RWPE1 (cell line): Measurements from ENCODE around the gene BPIFA3.

Experiments
- CTCF ChIA-PET: fragments of 350-600 bp; sonication (Branson Sonifier 250); formaldehyde crosslinking; extraction: SDS; loops from one replicate; lab custom pipeline; 2021; lab: Yijun Ruan, JAX
- POLR2A ChIA-PET: fragments of 400-600 bp; formaldehyde crosslinking; extraction: SDS; loops from one replicate; lab custom pipeline; 2020; ENCODE audit warnings: antibody characterized with exemption; ENCODE audit not compliant: low non-redundant PET; lab: Yijun Ruan, JAX
- DNase-seq: peaks from one replicate; pipeline ENCODE4 v3.0.0; 2012; ENCODE audit warnings: low spot score
- H3K27ac ChIP-seq: fragments of 450-650 bp; 2 replicates; pipeline ENCODE4 v1.5.1; 2017
- CTCF ChIP-seq: fragments of 450-650 bp; conservative IDR thresholded peaks from 2 replicates; pipeline ENCODE4 v1.5.1; 2017; ENCODE audit warnings: low read depth, mild to moderate bottlenecking

The BPIFA3 gene

DNA sequence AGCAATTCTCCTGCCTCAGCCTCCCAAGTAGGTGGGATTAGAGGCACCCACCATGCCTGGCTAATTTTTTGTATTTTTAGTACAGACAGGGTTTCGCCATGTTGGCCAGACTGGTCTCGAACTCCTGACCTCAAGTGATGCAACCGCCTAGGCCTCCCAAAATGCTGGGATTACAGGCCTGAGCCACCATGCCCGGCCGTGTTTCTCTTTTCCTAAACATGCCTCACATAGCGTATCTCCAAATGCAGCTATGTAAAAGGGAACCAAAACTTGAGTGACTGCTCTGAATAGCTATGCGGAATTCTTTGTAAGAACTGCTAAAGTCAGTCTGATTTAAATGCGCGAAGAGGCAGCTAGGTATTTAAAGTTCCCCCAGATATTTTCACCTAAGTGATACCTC, 28.7 kb upstream of the BPIFA3 start:
- H3K27ac ChIP-seq: no peak overlapping the region
- POLR2A ChIA-PET: no interaction called here
- TF ChIP-seq CTCF: no peak
- CTCF ChIA-PET: no interaction called here
- DNase-seq: no peak

- POLR2A ChIA-PET: interaction anchor here (0.7 kb wide), 1 partner anchor 16 kb away, joined by 4 read pairs; no protein-coding TSS in a partner anchor
- DNase-seq: no peak
- no peak overlapping the region for H3K27ac ChIP-seq
- TF ChIP-seq CTCF: no peak
- CTCF ChIA-PET: interaction anchor here (0.6 to 1.5 kb wide), 3 partner anchors 10 to 32 kb away, joined by 3 to 4 read pairs (median 3); no protein-coding TSS in a partner anchor
These were observed 25.7 kb upstream of the BPIFA3 start for GRCh38 chr20:33191484-33191883.

DNA sequence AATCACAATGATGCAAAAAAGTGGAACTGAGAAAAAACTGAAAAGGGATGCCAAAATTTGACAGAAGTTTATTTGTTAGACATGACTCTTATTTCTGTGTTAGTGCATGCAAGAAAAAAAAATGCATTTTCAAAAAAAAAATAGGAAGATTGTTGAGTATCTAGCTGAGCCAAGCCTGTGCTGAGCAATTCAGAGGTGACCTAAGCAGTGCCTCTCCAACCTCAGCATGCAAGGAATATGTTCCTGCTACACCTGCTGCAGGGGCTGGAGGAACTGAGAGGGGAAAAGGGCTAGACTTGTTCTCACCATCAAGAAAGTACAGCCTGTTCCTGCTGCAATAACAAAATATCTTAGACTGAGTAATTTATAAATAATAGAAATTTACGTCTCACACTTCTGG, 25.2 kb upstream of the BPIFA3 start:
- H3K27ac ChIP-seq: no peak overlapping the region
- no peak for TF ChIP-seq CTCF
- POLR2A ChIA-PET: interaction anchor here (0.7 kb wide), 1 partner anchor 16 kb away, joined by 4 read pairs; no protein-coding TSS in a partner anchor
- CTCF ChIA-PET: interaction anchor here (0.6 to 0.7 kb wide), 2 partner anchors 9 to 18 kb away, joined by 3 to 4 read pairs; no protein-coding TSS in a partner anchor
- no peak for DNase-seq

DNA sequence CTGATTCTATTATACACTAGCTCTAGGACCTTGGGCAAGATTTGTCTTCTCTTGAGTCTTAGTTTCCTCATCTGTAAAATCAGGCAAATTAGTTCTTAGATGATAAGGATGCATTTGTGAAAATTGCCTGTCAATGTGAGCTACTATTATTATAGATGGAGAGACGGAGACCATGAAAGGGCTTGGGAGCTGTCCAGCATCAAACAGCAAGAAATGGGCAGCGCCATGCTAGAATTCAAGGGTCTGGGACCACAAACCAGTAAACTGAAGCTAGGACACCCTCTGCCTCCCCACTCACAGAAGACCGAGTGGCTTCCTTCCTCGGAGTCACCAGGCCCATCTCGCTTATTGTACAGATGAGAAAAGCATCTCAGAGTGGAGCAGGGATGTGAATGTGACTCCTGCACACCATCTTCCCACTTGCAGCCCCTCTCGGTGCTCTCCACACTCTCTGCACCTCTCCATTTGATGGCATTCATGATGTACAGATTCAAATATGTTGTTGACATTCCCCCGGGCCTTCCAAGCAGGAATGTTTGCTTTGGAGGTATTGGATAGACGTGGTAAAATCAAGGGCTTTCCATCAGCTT, 24.1 kb upstream of the BPIFA3 start:
- TF ChIP-seq CTCF: no peak
- no peak for DNase-seq
- no peak overlapping the region for H3K27ac ChIP-seq
- CTCF ChIA-PET: no interaction called here
- POLR2A ChIA-PET: no interaction called here

DNA sequence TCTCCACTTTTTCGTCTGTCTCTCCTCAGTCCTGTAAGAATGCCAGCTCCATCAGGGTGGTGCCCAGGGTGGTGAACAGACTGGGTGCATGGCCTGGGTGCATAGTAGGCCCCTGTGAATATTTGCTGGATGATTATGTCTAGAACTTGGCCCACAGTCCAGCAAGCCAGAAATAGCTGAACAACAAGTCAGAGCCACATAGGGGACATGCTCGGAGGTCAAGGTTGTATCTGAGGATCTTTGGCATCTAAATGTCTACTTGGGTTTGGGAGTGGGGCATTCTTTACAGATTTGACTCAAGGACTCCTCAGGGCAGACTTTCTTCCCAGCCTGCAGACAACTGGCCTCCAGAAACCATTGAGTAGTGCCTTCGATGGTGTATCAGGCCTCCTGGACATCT, 18.1 kb upstream of the BPIFA3 start:
- ChIA-PET POLR2A (no interaction called here), CTCF (interaction anchor here (0.7 kb wide), 1 partner anchor 278 kb away, joined by 3 read pairs; no protein-coding TSS in a partner anchor)
- no peak for TF ChIP-seq CTCF
- no peak for DNase-seq
- H3K27ac ChIP-seq: no peak overlapping the region

DNA sequence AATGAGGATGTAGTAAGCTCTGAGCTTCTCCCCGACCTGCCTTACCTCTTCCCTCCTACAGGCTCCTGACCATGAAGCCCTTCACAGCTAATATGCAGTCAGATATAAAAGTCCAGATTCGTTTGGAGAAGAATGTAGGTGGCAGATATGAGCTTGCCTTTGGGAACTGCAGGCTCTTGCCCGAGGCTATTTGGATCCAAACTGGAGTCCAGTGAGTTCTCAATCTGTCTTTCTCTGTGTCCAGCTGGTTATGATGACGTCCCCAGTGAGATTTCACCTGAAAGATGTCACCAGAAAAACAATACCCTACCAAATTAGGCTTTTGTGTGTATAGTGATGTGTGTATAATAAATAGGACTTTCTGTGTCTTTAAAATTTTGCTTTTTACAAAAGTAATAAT, 14.7 kb upstream of the BPIFA3 start:
- DNase-seq: no peak
- no peak for TF ChIP-seq CTCF
- H3K27ac ChIP-seq: no peak overlapping the region
- POLR2A ChIA-PET: no interaction called here
- CTCF ChIA-PET: interaction anchor here (1.0 kb wide), 1 partner anchor 16 kb away, joined by 3 read pairs; no protein-coding TSS in a partner anchor
